SIG-M5 (cell line): ENCODE results near the gene NFASC.

ENCODE experiments used
- DNase-seq: peaks from one replicate; lab custom pipeline; 2025; lab: John Stamatoyannopoulos, UW

NFASC gene

DNA sequence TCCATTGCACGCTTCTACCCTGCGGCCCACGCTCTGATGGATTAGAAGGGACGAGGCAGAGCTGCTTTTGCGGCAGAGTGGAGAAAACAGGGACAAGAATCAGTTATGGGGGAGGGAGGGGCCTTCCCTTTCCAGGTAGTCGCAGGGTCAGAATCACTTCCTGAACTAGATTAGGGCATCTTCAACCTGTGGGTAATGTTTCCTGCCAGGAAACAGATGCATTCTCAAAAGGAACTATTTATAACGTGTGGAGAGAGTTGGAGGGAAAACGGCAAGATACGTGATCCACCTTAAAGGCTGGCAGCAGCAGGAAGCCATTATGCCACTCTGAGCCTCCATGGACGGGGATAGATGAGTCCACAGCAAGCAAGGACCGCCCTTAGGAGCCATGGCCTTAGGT, 112.5 kb downstream of the NFASC start:
- DNase-seq: no peak

- no peak for DNase-seq
Observed at GRCh38 chr1:204983881-204984280, 113.2 kb downstream of the NFASC start.

DNA sequence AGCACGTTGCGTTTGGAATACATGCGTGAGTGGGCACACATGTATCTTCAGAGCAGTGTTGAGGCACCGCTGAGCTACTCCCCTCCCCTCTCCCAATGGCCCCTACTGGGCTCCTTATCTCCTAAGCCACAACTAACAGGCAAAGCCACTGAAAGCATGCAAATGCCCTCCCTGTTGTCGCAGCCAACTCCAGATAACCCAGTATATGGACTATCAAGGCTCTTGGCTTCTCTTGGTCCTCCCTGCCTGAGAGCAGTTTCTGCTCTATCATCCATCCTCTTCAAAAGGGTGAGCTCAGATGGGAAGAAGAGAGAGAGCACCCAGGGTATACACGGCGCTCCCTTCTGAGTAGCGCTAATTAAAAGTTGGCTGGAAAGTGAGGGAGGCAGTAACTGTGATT, 113.8 kb downstream of the NFASC start:
- DNase-seq: no peak

DNA sequence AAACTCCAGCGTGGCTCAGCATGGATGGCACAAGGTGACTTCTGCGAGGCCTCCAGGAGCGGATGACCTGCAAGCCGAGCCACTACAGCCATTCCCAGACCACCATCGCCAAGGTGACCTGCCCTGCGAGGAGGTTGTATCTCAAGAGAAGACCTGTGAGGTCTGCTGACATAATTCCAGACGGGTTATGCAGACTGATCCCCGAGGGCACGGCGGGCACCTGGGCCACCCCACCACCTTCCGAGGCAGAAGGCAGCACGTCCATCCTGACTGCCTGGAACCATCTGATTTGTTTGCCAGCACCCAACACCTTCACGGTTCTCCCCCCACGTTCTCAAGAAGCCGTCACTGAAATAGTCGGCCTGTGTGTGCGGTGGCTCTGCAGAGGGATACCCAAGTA, 115.5 kb downstream of the NFASC start:
- no peak for DNase-seq

DNA sequence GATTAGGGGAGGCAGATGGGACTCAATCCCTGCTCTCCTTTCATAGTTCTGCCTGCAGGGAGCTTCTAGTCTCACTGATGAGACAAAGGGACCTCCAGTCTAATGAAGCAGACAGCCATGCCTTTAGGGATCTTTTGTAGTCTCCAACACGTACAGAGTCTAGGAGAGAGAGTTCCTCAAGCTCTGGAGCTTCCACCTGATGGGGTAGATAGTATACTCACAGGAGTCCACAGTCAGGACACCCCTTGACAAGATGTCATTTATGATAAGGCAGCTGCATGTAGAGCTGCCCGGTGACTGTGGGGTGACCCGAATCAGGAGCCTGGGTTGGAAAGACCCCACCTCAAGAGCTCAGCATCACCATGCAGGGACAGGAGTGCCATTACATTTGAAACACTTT, 117.0 kb downstream of the NFASC start:
- DNase-seq: no peak

- DNase-seq: no peak
Observed at GRCh38 chr1:204988196-204988595, 117.5 kb downstream of the NFASC start.

DNA sequence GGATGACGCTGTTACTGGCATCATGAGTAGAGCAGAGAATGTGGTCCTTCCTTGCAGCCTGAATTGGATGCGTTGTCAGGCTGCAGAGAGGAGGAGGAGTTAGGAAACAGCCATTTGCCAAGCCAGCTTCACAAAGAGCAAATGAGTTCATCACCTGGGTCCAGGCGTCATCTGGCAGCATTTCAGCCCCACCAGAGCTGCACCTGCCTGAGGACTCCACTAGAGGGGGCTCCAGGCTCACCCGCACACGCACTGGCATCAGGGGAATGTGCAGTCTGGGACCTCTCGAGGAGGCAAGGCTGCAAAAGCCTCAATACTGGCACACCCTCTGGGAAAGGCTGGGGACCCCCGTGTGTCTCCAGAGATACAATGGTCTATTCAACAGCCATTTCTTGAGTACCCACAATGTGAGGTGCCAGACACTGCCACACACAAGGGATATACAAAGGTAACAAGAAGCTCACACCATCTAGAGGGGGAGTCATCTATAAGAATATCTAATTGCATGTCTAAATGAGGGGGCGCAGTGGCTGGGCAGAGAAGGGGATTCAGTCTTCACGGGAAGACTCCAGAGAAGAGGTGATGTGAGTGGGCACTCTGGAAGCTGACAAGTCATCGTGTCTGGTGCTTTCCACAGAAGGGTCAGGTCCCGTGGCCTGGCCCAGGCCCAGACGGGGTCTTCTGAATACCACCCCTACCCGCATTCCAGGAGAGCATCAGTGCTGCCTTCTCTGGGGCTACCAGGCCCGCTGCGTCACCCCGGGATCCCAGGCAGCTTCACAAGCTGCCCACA, 118.8 kb downstream of the NFASC start:
- DNase-seq: no peak

- no peak for DNase-seq
Observed at GRCh38 chr1:204990059-204990664, 119.5 kb downstream of the NFASC start.

- no peak for DNase-seq
Observed at GRCh38 chr1:204990721-204991341, 120.2 kb downstream of the NFASC start.

GRCh38 chr1:204991342-204991844, 120.7 kb downstream of the NFASC start:
- DNase-seq: no peak

- DNase-seq: no peak
Observed at GRCh38 chr1:204992201-204992997, 121.7 kb downstream of the NFASC start.

GRCh38 chr1:204992998-204993314, 122.3 kb downstream of the NFASC start:
- DNase-seq: no peak

GRCh38 chr1:204994086-204994862, 123.6 kb downstream of the NFASC start:
- no peak for DNase-seq

- DNase-seq: no peak
Observed at GRCh38 chr1:204996981-204997380, 126.3 kb downstream of the NFASC start.

DNA sequence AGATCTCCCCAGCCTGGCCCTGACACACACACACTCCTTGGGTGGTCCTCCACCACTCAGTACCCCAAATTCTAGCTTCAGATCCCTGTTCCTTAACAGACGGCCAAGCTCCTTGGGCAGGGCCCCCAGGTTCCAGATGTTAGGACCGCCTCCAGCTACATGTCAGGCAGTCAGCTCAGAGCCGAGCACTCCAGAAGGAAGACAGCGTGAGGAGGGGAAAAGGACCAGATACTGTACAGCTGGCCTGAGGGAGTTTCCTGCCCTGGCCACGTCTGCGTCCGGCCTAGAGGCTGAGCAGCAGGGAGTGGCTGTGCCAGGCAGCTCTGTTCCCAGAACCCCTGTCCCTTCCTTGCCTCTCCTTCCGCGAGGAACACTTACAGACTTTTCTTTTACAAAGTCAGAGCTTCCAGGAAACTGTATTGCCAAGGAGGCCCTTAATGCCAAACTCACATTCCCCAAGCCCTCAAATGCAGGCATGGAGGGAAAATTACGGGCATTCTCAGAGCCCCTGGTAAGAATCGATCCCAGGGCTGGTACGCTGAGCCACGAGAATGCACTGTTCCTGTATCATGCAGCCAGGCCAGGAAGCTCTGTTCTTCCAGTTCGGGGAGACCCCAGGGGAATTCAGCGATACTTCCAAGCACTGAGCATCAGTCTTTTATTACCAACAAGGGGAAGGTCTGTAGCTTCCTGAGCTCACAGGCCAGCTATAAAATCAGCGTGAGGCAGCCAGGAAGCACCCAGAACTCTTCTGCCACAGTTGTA, 127.1 kb downstream of the NFASC start:
- DNase-seq: no peak

DNA sequence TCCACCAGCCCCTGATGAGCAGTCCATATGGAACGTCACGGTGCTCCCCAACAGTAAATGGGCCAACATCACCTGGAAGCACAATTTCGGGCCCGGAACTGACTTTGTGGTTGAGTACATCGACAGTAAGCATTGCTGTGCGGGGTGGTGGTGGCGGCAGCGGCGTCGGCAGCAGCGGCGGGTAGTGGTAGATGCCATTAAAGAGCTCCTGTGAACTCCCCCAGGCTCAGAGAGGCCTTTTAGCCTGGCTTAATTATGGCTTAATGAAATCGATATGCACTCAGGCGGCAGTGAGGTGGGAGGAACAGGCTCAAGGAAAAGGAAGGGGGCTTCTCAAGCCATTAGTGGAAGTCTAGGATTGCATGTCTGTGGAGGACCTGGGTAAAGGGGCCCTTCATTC, 130.5 kb downstream of the NFASC start:
- DNase-seq: no peak

GRCh38 chr1:205002705-205003104, 132.0 kb downstream of the NFASC start:
- DNase-seq: no peak

DNA sequence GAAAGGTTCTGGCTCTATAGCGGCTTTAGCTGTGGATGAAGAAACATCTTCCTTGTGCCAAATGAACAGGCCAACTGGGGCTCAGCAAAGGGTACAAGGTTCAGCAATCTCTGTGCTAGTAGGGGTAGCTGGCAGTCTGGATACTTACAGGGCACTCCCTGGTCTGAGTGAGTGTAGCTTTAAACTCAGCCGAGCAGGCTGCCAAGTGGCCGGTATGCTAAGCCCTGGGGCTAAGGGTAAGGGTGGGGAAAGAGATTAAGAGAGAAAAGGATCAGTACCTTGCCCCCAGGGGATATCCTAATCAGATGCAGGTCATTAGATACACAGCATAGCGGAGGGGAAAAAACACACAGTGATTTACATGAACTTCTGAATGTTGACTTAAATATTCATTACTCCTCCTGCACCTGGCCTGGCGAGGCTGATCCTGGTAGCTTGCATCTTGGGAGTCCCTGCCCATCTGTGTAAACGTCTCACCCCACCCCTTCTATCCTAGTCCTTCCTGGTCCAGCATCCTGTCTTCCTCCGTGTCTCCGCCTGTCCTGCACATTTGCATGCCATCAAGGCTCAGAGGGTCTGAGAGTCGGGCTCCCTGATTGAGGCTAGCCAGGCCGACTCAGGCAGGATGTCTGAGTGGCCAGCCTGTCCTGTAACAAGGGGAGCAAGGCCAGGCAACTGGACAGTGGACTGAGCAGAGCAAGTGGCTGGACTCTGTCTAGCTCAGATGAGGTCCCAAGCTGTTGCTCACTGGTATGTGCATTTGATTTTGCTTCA, 132.9 kb downstream of the NFASC start:
- DNase-seq: no peak

GRCh38 chr1:205004351-205004750, 133.7 kb downstream of the NFASC start:
- no peak for DNase-seq

- DNase-seq: no peak
Observed at GRCh38 chr1:205008896-205009295, 138.2 kb downstream of the NFASC start.
